Thoracic aorta (tissue), 2 donors: ENCODE measurements around the gene RAB37. TPM values are rescaled to one million over a fixed set of nuclear protein-coding genes. Genes with fewer than 3 reads are reported as not detected.
A peak's percentile ranks its signal among the peaks of the same experiment; 100 is the strongest.

Experiments used
- ATAC-seq: fragments of 150-250 bp; one replicate; pipeline ENCODE4 v1.8.0; 2017; ENCODE audit warnings: low read depth; ENCODE audit not compliant: insufficient number of reproducible peaks, low FRiP score
- DNase-seq: peaks from one replicate; pipeline ENCODE4 v3.0.0-alpha.2; 2020; ENCODE audit warnings: low spot score
- H3K27ac ChIP-seq, 2 donors: fragments of 200-600 bp; sonication (generic); 1 replicate in 1 of 2; 2 replicates in 1 of 2; pipeline ENCODE4 v1.5.1; 2016; ENCODE audit warnings: mild to moderate bottlenecking in 2 of 2, moderate library complexity in 2 of 2
- H3K27me3 ChIP-seq: fragments of 200-600 bp; sonication (generic); replicated peaks from 2 replicates; pipeline ENCODE4 v1.6.0; 2016; ENCODE audit warnings: mild to moderate bottlenecking; ENCODE audit not compliant: insufficient read depth
- H3K36me3 ChIP-seq: fragments of 200-600 bp; sonication (generic); one replicate; pipeline ENCODE4 v1.5.1; 2016
- H3K4me1 ChIP-seq, 2 donors: fragments of 200-600 bp; sonication (generic); 1 replicate in 1 of 2; 2 replicates in 1 of 2; pipeline versions ENCODE4 v1.5.1 to v1.6.0; 2016; ENCODE audit warnings: low read depth in 2 of 2, mild to moderate bottlenecking in 1 of 2; ENCODE audit not compliant: control insufficient read depth in 1 of 2
- H3K4me3 ChIP-seq: fragments of 200-600 bp; sonication (generic); 2 replicates; pipeline ENCODE4 v1.5.1; 2016; ENCODE audit warnings: mild to moderate bottlenecking
- H3K9me3 ChIP-seq: fragments of 200-600 bp; sonication (generic); 2 replicates; pipeline ENCODE4 v1.5.1; 2016
- total RNA-seq, 2 donors: library from RNA; depleted of rRNA; stranded (reverse); fragments of >200 nt; gene quantifications; one replicate each; pipeline versions ENCODE4 v1.1.0 to v1.2.3, GENCODE V29; 2016
- TF ChIP-seq, protein P1 (sequence below): fragments of 200-600 bp; sonication (generic); IDR thresholded peaks from one replicate; pipeline ENCODE4 v1.5.1; 2019; ENCODE audit warnings: antibody characterized with exemption

The RAB37 gene
- total RNA-seq, 2 donors from 2014 or later: 2.2 to 3.2 TPM

DNA sequence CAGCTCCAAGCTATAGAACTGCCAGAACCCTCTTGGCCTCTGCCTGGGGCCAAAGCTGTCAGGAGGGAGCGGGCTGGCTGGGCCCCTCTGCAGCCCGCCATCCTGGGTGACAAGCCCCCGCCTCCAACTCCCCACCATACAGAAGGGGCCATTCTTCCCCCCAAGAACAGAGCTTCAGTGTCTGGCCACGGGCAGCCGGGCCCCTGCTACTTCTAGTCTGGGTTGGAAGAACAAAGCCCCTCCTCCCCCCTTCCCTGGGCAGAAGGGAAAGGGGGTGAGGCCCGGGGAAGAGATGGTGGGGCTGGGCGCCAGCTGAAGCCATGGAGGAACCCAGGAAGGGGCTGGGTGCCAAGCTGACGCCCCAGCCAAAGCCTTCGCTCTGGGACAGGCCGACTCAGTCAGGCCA lies 30.1 kb downstream of the RAB37 start:
- Histone ChIP-seq H3K27ac (peak overlapping the region; percentile 75 to 90), H3K9me3 (no peaks in the 10 kb centered on the region), H3K4me1 (peaks cover 9 to 29% of the 10 kb centered on the region in 2 donors), H3K4me3 (no peak overlapping the region), H3K36me3 (peaks cover 12% of the 10 kb centered on the region), H3K27me3 (no peaks in the 10 kb centered on the region)
- DNase-seq (no peak), ATAC-seq (no peak)
- TF ChIP-seq, protein P1, sequence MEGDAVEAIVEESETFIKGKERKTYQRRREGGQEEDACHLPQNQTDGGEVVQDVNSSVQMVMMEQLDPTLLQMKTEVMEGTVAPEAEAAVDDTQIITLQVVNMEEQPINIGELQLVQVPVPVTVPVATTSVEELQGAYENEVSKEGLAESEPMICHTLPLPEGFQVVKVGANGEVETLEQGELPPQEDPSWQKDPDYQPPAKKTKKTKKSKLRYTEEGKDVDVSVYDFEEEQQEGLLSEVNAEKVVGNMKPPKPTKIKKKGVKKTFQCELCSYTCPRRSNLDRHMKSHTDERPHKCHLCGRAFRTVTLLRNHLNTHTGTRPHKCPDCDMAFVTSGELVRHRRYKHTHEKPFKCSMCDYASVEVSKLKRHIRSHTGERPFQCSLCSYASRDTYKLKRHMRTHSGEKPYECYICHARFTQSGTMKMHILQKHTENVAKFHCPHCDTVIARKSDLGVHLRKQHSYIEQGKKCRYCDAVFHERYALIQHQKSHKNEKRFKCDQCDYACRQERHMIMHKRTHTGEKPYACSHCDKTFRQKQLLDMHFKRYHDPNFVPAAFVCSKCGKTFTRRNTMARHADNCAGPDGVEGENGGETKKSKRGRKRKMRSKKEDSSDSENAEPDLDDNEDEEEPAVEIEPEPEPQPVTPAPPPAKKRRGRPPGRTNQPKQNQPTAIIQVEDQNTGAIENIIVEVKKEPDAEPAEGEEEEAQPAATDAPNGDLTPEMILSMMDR: no peak

DNA sequence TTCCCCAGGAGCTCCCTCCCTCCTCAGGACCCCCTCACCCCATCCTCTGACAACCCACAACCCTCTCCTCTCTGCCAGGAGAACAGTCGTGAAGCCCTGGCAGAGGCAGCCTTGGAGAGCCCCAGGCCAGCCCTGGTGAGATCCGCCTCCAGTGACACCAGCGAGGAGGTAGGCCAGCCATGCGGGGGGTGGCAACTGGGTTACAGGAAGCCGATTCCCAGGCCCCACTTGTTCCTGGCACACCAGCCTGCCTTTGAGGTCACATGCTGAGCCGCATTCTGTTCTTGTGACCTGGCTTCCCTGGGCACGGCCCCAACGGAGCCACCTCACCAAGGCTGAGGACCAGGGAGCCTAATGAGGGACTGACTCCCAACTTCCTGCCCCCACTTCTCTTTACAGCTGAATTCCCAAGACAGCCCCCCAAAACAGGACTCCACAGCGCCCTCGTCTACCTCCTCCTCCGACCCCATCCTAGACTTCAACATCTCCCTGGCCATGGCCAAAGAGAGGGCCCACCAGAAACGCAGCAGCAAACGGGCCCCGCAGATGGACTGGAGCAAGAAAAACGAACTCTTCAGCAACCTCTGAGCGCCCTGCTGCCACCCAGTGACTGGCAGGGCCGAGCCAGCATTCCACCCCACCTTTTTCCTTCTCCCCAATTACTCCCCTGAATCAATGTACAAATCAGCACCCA lies 31.2 kb downstream of the RAB37 start:
- peak; percentile 79 for DNase-seq
- TF ChIP-seq, protein P1: no peak
- Histone ChIP-seq H3K27ac (peak overlapping the region; percentile 75 to 90), H3K4me1 (peaks cover 9 to 29% of the 10 kb centered on the region in 2 donors), H3K9me3 (no peaks in the 10 kb centered on the region), H3K27me3 (no peaks in the 10 kb centered on the region), H3K36me3 (peaks cover 23% of the 10 kb centered on the region), H3K4me3 (no peak overlapping the region)
- ATAC-seq: peak; percentile 60

DNA sequence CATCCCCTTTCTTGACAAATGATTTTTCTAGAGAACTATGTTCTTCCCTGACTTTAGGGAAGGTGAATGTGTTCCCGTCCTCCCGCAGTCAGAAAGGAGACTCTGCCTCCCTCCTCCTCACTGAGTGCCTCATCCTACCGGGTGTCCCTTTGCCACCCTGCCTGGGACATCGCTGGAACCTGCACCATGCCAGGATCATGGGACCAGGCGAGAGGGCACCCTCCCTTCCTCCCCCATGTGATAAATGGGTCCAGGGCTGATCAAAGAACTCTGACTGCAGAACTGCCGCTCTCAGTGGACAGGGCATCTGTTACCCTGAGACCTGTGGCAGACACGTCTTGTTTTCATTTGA lies 31.7 kb downstream of the RAB37 start:
- ATAC-seq: no peak

DNA sequence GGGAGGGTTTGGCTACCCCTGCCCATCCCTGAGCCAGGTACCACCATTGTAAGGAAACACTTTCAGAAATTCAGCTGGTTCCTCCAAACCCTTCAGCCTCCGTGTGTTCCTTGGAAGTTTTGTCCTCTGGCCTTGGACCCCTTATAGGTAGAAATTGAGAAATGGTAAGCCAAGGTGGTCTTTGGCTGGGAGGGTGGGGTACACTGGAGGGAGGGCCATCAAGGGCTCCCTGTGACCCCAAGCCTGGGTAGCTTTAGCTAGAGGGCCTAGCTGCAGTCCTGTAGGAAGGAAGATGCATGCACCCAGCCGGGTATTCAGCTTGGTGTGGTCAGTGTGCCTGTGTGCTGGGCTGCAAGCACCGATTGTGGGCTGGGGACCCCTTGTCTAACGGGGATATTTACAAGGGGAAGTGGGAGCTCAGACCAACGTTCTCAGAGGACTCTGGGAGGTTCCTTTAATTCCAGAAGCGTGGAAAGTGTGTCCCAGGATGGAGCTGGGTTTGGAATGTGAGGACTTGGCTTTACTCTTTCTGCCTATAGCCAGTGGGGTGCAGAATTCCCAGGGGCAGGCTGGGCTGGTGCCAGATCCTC lies 32.3 kb downstream of the RAB37 start:
- ATAC-seq (no peak), DNase-seq (no peak)
- TF ChIP-seq, protein P1: no peak
- no peak overlapping the region for H3K4me3 ChIP-seq
- no peaks in the 10 kb centered on the region for H3K9me3 ChIP-seq
- peaks cover 26% of the 10 kb centered on the region for H3K36me3 ChIP-seq
- H3K27ac ChIP-seq: peak overlapping the region; percentile 21 to 90
- H3K4me1 ChIP-seq: peaks cover 9 to 29% of the 10 kb centered on the region in 2 donors
- no peaks in the 10 kb centered on the region for H3K27me3 ChIP-seq

More for the DNA sequence above, 31.7 kb downstream of the RAB37 start:
- H3K27ac ChIP-seq: peak overlapping the region; percentile 75 to 90
- H3K4me3 ChIP-seq: no peak overlapping the region
- H3K4me1 ChIP-seq: peaks cover 9 to 29% of the 10 kb centered on the region in 2 donors
- H3K36me3 ChIP-seq: peaks cover 26% of the 10 kb centered on the region
- H3K27me3 ChIP-seq: no peaks in the 10 kb centered on the region
- no peak for DNase-seq
- TF ChIP-seq, protein P1: no peak
- H3K9me3 ChIP-seq: no peaks in the 10 kb centered on the region

DNA sequence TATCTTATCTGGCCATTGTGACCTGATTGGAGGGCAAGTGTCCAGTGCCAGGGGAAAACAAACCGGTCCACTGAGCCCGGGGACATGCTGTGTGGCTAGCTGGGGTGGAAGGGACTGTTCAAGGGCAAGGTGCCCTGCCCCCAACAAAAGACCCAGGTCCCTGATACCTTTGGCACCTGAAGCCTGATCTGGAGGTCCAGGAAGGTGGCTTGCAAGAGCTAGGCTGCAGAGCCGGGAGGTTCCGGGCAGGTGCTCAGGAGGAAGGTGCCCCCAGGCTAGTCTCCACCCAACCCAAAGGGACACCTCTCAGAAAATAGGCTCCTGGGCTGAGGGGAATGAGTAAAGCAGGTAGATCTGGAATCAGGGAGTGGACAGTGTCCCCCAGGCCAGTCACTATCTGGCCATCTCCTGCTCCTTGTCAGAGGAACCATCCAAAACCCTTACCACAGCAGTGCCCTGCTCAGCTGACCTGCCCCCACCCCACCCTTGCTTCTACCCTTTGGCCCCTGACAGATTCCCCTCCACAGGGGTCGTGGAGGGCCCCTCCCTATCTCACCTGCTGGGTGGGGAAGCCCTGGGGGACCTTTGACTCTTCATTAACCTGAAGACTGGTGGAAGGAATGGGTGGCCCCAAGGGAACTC lies 32.9 kb downstream of the RAB37 start:
- Histone ChIP-seq H3K4me3 (no peak overlapping the region), H3K9me3 (no peaks in the 10 kb centered on the region), H3K27ac (no peak overlapping the region), H3K27me3 (no peaks in the 10 kb centered on the region), H3K4me1 (peaks cover 9 to 34% of the 10 kb centered on the region in 2 donors), H3K36me3 (peaks cover 26% of the 10 kb centered on the region)
- DNase-seq (no peak), ATAC-seq (no peak)
- TF ChIP-seq, protein P1: no peak
